HEK293 (cell line): Measurements from ENCODE around the gene WDFY2.
A peak's percentile ranks its signal among the peaks of the same experiment; 100 is the strongest.

Source experiments
- GLIS1 ChIP-seq: fragments of 450-650 bp; formaldehyde crosslinking; IDR thresholded peaks from 2 replicates; pipeline ENCODE4 v1.5.1; 2016; ENCODE audit warnings: missing biosample characterization, missing genetic modification characterization
- HOXC10 ChIP-seq: sonication (generic); formaldehyde crosslinking; IDR thresholded peaks from 2 replicates; pipeline ENCODE4 v1.8.1; 2023; ENCODE audit warnings: mild to moderate bottlenecking, missing genetic modification reagents
- KLF7 ChIP-seq: fragments of 450-650 bp; formaldehyde crosslinking; IDR thresholded peaks from 2 replicates; pipeline ENCODE4 v1.5.1; 2016; ENCODE audit warnings: missing biosample characterization, missing genetic modification characterization, borderline replicate concordance
- OSR2 ChIP-seq: fragments of 450-650 bp; formaldehyde crosslinking; IDR thresholded peaks from 2 replicates; pipeline ENCODE4 v1.5.1; 2016; ENCODE audit warnings: missing biosample characterization, missing genetic modification characterization
- REPIN1 ChIP-seq: fragments of 450-650 bp; formaldehyde crosslinking; IDR thresholded peaks from 2 replicates; pipeline ENCODE4 v1.5.1; 2017; ENCODE audit warnings: missing biosample characterization, missing genetic modification characterization, low read depth
- SALL2 ChIP-seq: fragments of 450-650 bp; formaldehyde crosslinking; IDR thresholded peaks from 2 replicates; pipeline ENCODE4 v1.5.0; 2017; ENCODE audit warnings: missing biosample characterization, mild to moderate bottlenecking, missing genetic modification characterization, borderline replicate concordance
- TRIM28 ChIP-seq: IDR thresholded peaks from 2 replicates; pipeline ENCODE4 v1.6.1; 2011; ENCODE audit warnings: low read length, control low read depth, borderline replicate concordance
- ZBTB20 ChIP-seq: fragments of 450-650 bp; formaldehyde crosslinking; IDR thresholded peaks from 2 replicates; pipeline ENCODE4 v1.5.1; 2016; ENCODE audit warnings: missing biosample characterization, missing genetic modification characterization
- ZNF10 ChIP-seq: fragments of 450-650 bp; formaldehyde crosslinking; IDR thresholded peaks from 2 replicates; pipeline ENCODE4 v1.5.1; 2017; ENCODE audit warnings: missing biosample characterization, missing genetic modification characterization
- ZNF121 ChIP-seq: fragments of 450-650 bp; formaldehyde crosslinking; IDR thresholded peaks from 2 replicates; pipeline ENCODE4 v1.5.1; 2016; ENCODE audit warnings: missing biosample characterization, missing genetic modification characterization
- ZNF155 ChIP-seq: fragments of 450-650 bp; formaldehyde crosslinking; IDR thresholded peaks from 2 replicates; pipeline ENCODE4 v1.5.1; 2016; ENCODE audit warnings: missing biosample characterization, missing genetic modification characterization
- ZNF175 ChIP-seq: fragments of 450-650 bp; formaldehyde crosslinking; IDR thresholded peaks from 2 replicates; pipeline ENCODE4 v1.5.1; 2016; ENCODE audit warnings: missing biosample characterization, missing genetic modification characterization
- ZNF184 ChIP-seq: fragments of 450-650 bp; IDR thresholded peaks from 2 replicates; pipeline ENCODE4 v1.5.1; 2018; ENCODE audit warnings: missing biosample characterization, mild to moderate bottlenecking, missing genetic modification characterization
- ZNF19 ChIP-seq: fragments of 450-650 bp; formaldehyde crosslinking; IDR thresholded peaks from 2 replicates; pipeline ENCODE4; 2016; ENCODE audit warnings: missing biosample characterization, missing genetic modification characterization, low read depth
- ZNF248 ChIP-seq: fragments of 450-650 bp; formaldehyde crosslinking; IDR thresholded peaks from 2 replicates; pipeline ENCODE4 v1.5.1; 2017; ENCODE audit warnings: missing biosample characterization, missing genetic modification characterization
- ZNF311 ChIP-seq: fragments of 450-650 bp; formaldehyde crosslinking; IDR thresholded peaks from 2 replicates; pipeline ENCODE4 v1.5.1; 2017; ENCODE audit warnings: missing biosample characterization, missing genetic modification characterization, borderline replicate concordance
- ZNF335 ChIP-seq: fragments of 450-650 bp; formaldehyde crosslinking; conservative IDR thresholded peaks from 2 replicates; pipeline ENCODE4 v1.5.1; 2016; ENCODE audit warnings: missing biosample characterization, missing genetic modification characterization
- ZNF341 ChIP-seq: fragments of 450-650 bp; formaldehyde crosslinking; IDR thresholded peaks from 2 replicates; pipeline ENCODE4; 2016; ENCODE audit warnings: low read depth, missing biosample characterization, missing genetic modification characterization
- ZNF366 ChIP-seq: fragments of 450-650 bp; formaldehyde crosslinking; conservative IDR thresholded peaks from 2 replicates; pipeline ENCODE4 v1.5.1; 2016; ENCODE audit warnings: missing biosample characterization, missing genetic modification characterization
- ZNF501 ChIP-seq: fragments of 450-650 bp; formaldehyde crosslinking; IDR thresholded peaks from 2 replicates; pipeline ENCODE4 v1.5.1; 2016; ENCODE audit warnings: missing biosample characterization, missing genetic modification characterization
- ZNF561 ChIP-seq: fragments of 450-650 bp; IDR thresholded peaks from 2 replicates; pipeline ENCODE4 v1.5.1; 2018; ENCODE audit warnings: missing biosample characterization, missing genetic modification characterization, borderline replicate concordance
- ZNF600 ChIP-seq: fragments of 450-650 bp; formaldehyde crosslinking; IDR thresholded peaks from 2 replicates; pipeline ENCODE4 v1.5.1; 2016; ENCODE audit warnings: missing biosample characterization, missing genetic modification characterization
- ZNF664 ChIP-seq: fragments of 450-650 bp; formaldehyde crosslinking; IDR thresholded peaks from 2 replicates; pipeline ENCODE4 v1.5.1; 2016; ENCODE audit warnings: missing biosample characterization, missing genetic modification characterization
- ZNF692 ChIP-seq: fragments of 450-650 bp; formaldehyde crosslinking; IDR thresholded peaks from 2 replicates; pipeline ENCODE4 v1.5.1; 2016; ENCODE audit warnings: missing biosample characterization, missing genetic modification characterization
- ZNF747 ChIP-seq: fragments of 450-650 bp; formaldehyde crosslinking; IDR thresholded peaks from 2 replicates; pipeline ENCODE4 v1.5.1; 2016; ENCODE audit warnings: missing biosample characterization, missing genetic modification characterization
- ZNF76 ChIP-seq: fragments of 450-650 bp; formaldehyde crosslinking; IDR thresholded peaks from 2 replicates; pipeline ENCODE4; 2016; ENCODE audit warnings: low read depth, missing biosample characterization, missing genetic modification characterization, borderline replicate concordance
- ZNF768 ChIP-seq: fragments of 450-650 bp; formaldehyde crosslinking; IDR thresholded peaks from 2 replicates; pipeline ENCODE4 v1.5.1; 2018; ENCODE audit warnings: missing biosample characterization, mild to moderate bottlenecking, missing genetic modification characterization
- ZNF843 ChIP-seq: fragments of 450-650 bp; formaldehyde crosslinking; IDR thresholded peaks from 2 replicates; pipeline ENCODE4 v1.5.1; 2016; ENCODE audit warnings: missing biosample characterization, missing genetic modification characterization
- TF ChIP-seq, protein P1 (sequence below): fragments of 450-650 bp; formaldehyde crosslinking; IDR thresholded peaks from 2 replicates; pipeline ENCODE4 v1.5.1; 2017; ENCODE audit warnings: missing biosample characterization, missing genetic modification characterization
- TF ChIP-seq, protein P2 (sequence below): fragments of 450-650 bp; formaldehyde crosslinking; IDR thresholded peaks from 2 replicates; pipeline ENCODE4 v1.5.1; 2016; ENCODE audit warnings: missing biosample characterization, missing genetic modification characterization, borderline replicate concordance
- TF ChIP-seq, protein P3 (sequence below): fragments of 450-650 bp; formaldehyde crosslinking; IDR thresholded peaks from 2 replicates; pipeline ENCODE4 v1.5.0; 2017; ENCODE audit warnings: missing biosample characterization, missing genetic modification characterization, borderline replicate concordance

The WDFY2 gene

DNA sequence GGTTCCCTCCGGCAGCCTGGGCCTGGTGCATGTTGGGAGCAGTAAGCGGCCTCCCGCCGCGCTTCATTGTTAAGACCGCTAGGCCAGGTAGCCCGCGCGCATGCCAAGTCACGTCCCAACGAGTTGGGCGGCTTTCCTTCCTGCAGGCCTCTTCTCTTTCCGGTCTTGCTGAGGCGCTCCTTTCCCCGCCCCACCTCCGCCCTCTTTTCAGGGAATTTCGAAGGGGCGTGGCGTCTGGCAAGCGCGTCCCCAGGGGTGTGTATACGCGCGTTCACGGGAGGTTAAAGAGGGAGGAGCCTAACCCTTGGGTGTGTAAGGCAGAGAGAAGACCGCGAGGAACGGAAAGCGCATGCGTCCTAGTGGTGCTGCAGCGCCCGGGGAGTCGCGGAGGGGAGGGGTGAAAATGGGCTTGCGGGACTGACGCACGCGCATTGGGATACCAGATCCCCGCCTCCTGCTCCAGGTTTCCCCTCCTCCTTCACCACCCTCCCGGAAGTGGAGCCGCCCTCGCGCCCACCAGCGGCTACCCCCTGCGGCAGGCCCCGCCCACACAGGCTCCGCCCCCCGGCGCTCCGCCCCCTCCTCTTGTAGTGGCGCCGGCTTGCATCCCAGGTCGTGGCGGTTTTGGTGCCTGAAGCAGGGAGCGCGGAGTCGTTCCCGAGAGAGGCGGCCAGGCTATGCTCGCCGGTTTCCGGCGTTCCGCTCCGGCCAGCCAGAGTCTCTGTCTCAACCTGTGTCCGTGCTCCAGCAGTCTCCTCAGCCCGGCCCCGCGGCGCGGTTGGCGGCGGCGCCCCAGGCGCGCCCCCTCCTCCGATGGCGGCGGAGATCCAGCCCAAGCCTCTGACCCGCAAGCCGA, at the start of gene WDFY2 (continued):
- TF ChIP-seq ZNF664 (tag by site-specific recombination) (no peak), ZNF335 (tag by site-specific recombination) (peak; percentile 64), REPIN1 (tag by site-specific recombination) (no peak), KLF7 (tag by site-specific recombination) (peak; percentile 12; the same call in 1 of the 2 replicates), ZNF501 (tag by site-specific recombination) (peak; percentile 98), OSR2 (tag by site-specific recombination) (peak; percentile 94), ZNF366 (tag by site-specific recombination) (peak; percentile 72), GLIS1 (tag by site-specific recombination) (peak; percentile 92), ZNF121 (tag by site-specific recombination) (no peak), ZNF76 (tag by site-specific recombination) (peak; percentile 98), ZBTB20 (tag by site-specific recombination) (no peak), ZNF768 (no peak), ZNF600 (tag by site-specific recombination) (peak; percentile 94), ZNF311 (tag by site-specific recombination) (no peak), ZNF692 (tag by site-specific recombination) (0 out of 2 replicates have a peak, but pooled peaks have one; percentile 42), ZNF341 (tag by site-specific recombination) (peak; percentile 58; the same call in 1 of the 2 replicates), ZNF184 (tag by site-specific recombination) (no peak), ZNF155 (tag by site-specific recombination) (no peak), ZNF175 (tag by site-specific recombination) (no peak), HOXC10 (CRISPR knock-in tag) (no peak), ZNF10 (tag by site-specific recombination) (0 out of 2 replicates have a peak, but pooled peaks have one; percentile 72), ZNF19 (tag by site-specific recombination) (no peak), ZNF747 (tag by site-specific recombination) (no peak), ZNF561 (no peak; the same call in 1 of the 2 replicates), TRIM28 (no peak), ZNF843 (tag by site-specific recombination) (0 out of 2 replicates have a peak, but pooled peaks have one; percentile 14), SALL2 (no peak), ZNF248 (tag by site-specific recombination) (no peak)
- TF ChIP-seq, protein P1, sequence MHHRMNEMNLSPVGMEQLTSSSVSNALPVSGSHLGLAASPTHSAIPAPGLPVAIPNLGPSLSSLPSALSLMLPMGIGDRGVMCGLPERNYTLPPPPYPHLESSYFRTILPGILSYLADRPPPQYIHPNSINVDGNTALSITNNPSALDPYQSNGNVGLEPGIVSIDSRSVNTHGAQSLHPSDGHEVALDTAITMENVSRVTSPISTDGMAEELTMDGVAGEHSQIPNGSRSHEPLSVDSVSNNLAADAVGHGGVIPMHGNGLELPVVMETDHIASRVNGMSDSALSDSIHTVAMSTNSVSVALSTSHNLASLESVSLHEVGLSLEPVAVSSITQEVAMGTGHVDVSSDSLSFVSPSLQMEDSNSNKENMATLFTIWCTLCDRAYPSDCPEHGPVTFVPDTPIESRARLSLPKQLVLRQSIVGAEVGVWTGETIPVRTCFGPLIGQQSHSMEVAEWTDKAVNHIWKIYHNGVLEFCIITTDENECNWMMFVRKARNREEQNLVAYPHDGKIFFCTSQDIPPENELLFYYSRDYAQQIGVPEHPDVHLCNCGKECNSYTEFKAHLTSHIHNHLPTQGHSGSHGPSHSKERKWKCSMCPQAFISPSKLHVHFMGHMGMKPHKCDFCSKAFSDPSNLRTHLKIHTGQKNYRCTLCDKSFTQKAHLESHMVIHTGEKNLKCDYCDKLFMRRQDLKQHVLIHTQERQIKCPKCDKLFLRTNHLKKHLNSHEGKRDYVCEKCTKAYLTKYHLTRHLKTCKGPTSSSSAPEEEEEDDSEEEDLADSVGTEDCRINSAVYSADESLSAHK = no peak
- TF ChIP-seq, protein P2, sequence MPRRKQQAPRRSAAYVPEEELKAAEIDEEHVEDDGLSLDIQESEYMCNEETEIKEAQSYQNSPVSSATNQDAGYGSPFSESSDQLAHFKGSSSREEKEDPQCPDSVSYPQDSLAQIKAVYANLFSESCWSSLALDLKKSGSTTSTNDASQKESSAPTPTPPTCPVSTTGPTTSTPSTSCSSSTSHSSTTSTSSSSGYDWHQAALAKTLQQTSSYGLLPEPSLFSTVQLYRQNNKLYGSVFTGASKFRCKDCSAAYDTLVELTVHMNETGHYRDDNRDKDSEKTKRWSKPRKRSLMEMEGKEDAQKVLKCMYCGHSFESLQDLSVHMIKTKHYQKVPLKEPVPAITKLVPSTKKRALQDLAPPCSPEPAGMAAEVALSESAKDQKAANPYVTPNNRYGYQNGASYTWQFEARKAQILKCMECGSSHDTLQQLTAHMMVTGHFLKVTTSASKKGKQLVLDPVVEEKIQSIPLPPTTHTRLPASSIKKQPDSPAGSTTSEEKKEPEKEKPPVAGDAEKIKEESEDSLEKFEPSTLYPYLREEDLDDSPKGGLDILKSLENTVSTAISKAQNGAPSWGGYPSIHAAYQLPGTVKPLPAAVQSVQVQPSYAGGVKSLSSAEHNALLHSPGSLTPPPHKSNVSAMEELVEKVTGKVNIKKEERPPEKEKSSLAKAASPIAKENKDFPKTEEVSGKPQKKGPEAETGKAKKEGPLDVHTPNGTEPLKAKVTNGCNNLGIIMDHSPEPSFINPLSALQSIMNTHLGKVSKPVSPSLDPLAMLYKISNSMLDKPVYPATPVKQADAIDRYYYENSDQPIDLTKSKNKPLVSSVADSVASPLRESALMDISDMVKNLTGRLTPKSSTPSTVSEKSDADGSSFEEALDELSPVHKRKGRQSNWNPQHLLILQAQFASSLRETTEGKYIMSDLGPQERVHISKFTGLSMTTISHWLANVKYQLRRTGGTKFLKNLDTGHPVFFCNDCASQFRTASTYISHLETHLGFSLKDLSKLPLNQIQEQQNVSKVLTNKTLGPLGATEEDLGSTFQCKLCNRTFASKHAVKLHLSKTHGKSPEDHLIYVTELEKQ (tag by site-specific recombination) = no peak
- TF ChIP-seq, protein P3, sequence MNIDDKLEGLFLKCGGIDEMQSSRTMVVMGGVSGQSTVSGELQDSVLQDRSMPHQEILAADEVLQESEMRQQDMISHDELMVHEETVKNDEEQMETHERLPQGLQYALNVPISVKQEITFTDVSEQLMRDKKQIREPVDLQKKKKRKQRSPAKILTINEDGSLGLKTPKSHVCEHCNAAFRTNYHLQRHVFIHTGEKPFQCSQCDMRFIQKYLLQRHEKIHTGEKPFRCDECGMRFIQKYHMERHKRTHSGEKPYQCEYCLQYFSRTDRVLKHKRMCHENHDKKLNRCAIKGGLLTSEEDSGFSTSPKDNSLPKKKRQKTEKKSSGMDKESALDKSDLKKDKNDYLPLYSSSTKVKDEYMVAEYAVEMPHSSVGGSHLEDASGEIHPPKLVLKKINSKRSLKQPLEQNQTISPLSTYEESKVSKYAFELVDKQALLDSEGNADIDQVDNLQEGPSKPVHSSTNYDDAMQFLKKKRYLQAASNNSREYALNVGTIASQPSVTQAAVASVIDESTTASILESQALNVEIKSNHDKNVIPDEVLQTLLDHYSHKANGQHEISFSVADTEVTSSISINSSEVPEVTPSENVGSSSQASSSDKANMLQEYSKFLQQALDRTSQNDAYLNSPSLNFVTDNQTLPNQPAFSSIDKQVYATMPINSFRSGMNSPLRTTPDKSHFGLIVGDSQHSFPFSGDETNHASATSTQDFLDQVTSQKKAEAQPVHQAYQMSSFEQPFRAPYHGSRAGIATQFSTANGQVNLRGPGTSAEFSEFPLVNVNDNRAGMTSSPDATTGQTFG (tag by site-specific recombination) = no peak
